ENCODE results near the gene RDH8.

The RDH8 gene

DNA sequence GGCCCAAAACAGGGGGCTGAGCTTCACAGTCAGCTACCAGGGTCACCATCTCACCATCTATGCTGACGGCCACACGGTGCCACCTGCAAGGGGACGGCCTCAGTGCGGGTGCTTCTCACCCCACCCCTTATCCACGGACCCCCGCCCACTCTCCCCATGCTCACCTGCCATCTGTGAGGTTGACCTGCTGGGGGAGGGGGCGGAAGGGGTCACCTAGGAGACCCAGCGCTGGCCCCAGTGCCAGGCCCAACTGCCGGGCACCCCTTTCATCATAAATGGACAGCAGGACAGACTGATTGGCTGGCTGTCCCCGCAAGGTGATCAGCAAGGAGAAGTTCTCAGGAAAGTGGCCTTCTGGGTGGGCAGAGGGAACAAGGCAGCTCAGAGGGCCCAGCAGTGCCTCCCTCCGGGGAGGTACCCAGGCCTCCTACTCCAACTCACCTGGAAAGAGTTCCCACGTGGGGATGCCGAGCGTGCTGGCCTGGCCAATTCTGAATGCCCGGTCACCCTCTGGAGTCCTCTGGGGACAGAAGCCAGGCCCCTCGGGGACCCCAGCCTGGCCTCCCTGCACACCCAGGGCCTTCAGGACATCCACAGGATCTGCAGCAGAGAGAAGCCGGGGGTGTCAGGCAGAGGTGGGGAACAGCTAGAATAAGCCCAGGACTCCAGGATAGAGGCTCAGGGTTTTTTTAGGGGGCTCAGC lies 7.5 kb upstream of the RDH8 start:
- Histone ChIP-seq H3K4me3 (ENCODE audit: extremely low read depth, insufficient read depth, low read length, poor library complexity, severe bottlenecking) (no peak overlapping the region), H3K36me3 (ENCODE audit: control insufficient read depth, insufficient read depth, low read length) (no peaks in the 10 kb centered on the region), H3K4me1 (ENCODE audit: control insufficient read depth, insufficient read depth, low read length, poor library complexity, severe bottlenecking) (peaks cover 28% of the 10 kb centered on the region), H3K27ac (ENCODE audit: low read depth, low read length, severe bottlenecking) (no peak overlapping the region), H3K9me3 (ENCODE audit: control insufficient read depth, low read length) (no peaks in the 10 kb centered on the region)
- WGBS, 2 experiments (ENCODE audit: insufficient coverage in 2 of 2), result 91 to 92% methylated on average over 9 to 10 of the region's 17 CpGs

DNA sequence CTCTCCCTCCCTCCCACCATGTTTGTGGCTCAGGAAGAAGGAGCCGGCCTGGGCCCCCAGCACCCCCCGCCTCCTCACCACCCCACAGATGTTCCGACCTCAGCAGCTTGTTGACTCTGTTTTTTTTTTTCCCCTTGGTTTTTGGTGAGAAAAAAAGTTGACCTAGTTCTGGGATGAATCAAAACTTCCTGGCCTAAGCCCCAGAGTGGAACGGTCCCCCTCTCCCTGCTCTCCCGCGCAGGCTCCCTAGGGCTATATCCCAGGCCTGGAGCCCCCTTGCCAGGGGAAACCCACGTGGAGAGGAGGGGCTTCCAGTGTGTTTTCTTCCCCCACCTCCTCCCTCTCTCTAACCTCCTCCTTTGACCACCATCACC lies 7.0 kb upstream of the RDH8 start:
- no peaks in the 10 kb centered on the region for H3K36me3 ChIP-seq (ENCODE audit: control insufficient read depth, insufficient read depth, low read length)
- 79 to 81% methylated on average over 3 to 4 of the region's 7 CpGs for WGBS, 2 experiments (ENCODE audit: insufficient coverage in 2 of 2)
- no peak overlapping the region for H3K27ac ChIP-seq (ENCODE audit: low read depth, low read length, severe bottlenecking)
- no peaks in the 10 kb centered on the region for H3K9me3 ChIP-seq (ENCODE audit: control insufficient read depth, low read length)
- H3K4me1 ChIP-seq (ENCODE audit: control insufficient read depth, insufficient read depth, low read length, poor library complexity, severe bottlenecking), result peaks cover 28% of the 10 kb centered on the region
- H3K4me3 ChIP-seq (ENCODE audit: extremely low read depth, insufficient read depth, low read length, poor library complexity, severe bottlenecking), result no peak overlapping the region

DNA sequence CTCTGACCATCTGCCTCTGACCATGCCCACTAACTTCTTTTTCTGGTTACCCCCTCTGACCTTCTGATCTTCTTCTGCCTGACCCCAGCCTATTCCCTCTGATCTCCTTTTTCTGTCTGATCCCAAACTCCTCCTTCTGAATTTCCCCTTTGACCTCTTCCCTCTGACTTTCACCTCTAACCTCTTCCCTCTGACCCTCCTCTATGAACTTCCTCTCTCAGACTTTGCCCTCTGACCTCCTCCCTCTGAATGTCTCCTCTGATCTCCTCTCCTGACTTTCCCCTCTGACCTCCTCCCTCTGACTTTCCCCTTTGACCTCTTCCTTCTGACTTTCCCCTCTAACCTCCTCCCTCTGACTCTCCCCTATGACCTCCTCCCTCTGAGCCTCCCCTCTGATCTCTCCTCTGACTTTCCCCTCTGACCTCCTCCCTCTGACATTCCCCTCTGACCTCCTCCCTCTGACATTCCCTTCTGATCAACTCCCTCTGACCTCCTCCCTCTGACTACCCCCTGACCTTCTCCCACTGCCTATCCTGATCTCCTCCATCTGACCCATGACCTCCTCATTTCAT lies 6.4 kb upstream of the RDH8 start:
- Histone ChIP-seq H3K9me3 (ENCODE audit: control insufficient read depth, low read length) (no peaks in the 10 kb centered on the region), H3K27ac (ENCODE audit: low read depth, low read length, severe bottlenecking) (no peak overlapping the region), H3K4me1 (ENCODE audit: control insufficient read depth, insufficient read depth, low read length, poor library complexity, severe bottlenecking) (peaks cover 28% of the 10 kb centered on the region), H3K36me3 (ENCODE audit: control insufficient read depth, insufficient read depth, low read length) (no peaks in the 10 kb centered on the region), H3K4me3 (ENCODE audit: extremely low read depth, insufficient read depth, low read length, poor library complexity, severe bottlenecking) (no peak overlapping the region)

GRCh38 chr19:10007371-10008183 lies 5.7 kb upstream of the RDH8 start:
- Histone ChIP-seq H3K27ac (ENCODE audit: low read depth, low read length, severe bottlenecking) (peak overlapping the region; percentile 84), H3K4me1 (ENCODE audit: control insufficient read depth, insufficient read depth, low read length, poor library complexity, severe bottlenecking) (peaks cover 28% of the 10 kb centered on the region), H3K4me3 (ENCODE audit: extremely low read depth, insufficient read depth, low read length, poor library complexity, severe bottlenecking) (no peak overlapping the region), H3K9me3 (ENCODE audit: control insufficient read depth, low read length) (no peaks in the 10 kb centered on the region), H3K36me3 (ENCODE audit: control insufficient read depth, insufficient read depth, low read length) (no peaks in the 10 kb centered on the region)
- 48 to 56% methylated on average over 9 to 10 of the region's 13 CpGs for whole genome bisulfite sequencing, 2 experiments (ENCODE audit: insufficient coverage in 2 of 2)

DNA sequence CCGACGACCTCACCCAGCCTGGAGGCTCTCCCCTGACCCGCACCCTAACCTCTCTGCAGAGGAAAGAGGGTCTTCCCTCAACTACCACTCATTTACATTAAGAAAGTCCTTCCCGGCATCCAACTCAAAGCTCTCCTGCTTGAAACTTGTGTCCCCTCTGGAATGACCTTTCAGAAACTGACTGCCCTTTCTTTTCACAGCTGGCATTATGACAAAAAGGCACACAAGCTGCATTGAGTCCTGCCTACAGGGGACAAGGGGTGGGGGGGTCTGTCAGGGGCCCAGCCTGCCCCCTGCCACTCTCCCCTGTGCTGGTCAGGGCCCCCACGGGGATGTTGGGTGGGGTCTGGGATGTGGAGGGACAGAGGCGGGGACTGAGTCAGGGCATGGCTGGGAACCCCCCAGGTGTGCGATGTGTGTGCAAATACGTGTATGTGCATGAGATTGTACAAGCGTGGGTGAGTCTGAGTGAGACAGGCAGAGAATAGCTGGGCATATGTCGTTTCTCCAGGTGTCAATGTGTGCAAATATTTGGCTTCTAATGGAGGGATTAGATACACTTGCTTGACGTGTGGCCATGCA lies 5.0 kb upstream of the RDH8 start:
- H3K27ac ChIP-seq (ENCODE audit: low read depth, low read length, severe bottlenecking), result peak overlapping the region; percentile 84
- no peaks in the 10 kb centered on the region for H3K9me3 ChIP-seq (ENCODE audit: control insufficient read depth, low read length)
- 61 to 62% methylated on average over 9 to 10 of the region's 11 CpGs for whole genome bisulfite sequencing, 2 experiments (ENCODE audit: insufficient coverage in 2 of 2)
- peaks cover 28% of the 10 kb centered on the region for H3K4me1 ChIP-seq (ENCODE audit: control insufficient read depth, insufficient read depth, low read length, poor library complexity, severe bottlenecking)
- no peaks in the 10 kb centered on the region for H3K36me3 ChIP-seq (ENCODE audit: control insufficient read depth, insufficient read depth, low read length)
- H3K4me3 ChIP-seq (ENCODE audit: extremely low read depth, insufficient read depth, low read length, poor library complexity, severe bottlenecking), result no peak overlapping the region

- H3K4me3 ChIP-seq (ENCODE audit: extremely low read depth, insufficient read depth, low read length, poor library complexity, severe bottlenecking), result no peak overlapping the region
These were observed 3.5 kb upstream of the RDH8 start for GRCh38 chr19:10009714-10010224.

DNA sequence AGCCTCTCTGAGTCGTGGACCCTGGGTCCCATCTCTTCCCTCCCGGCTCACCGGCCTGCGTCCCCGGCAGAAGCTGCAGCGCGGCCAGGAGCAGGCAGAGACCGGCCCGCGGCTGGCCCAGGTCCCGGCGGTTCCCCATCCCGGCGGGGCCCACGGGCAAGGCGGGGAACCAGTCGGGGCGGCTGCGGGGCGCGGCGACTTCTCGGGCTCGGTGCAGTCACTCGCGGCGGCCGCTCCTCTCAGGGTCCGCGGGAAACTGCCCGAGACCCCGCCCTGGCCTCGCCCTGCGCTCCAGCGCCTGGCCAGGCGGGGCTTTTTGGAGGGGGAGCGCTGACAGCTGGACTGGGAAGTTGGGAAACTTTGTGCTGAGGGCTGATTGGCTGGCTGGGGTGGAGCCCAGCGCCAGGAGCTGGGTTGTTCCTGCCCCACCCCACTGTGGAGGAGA lies 3.0 kb upstream of the RDH8 start, which contains the start of gene COL5A3:
COL5A3 (minus strand) TSS at position 258 of the 445 bp plus-strand sequence; CDS start at position 139, 119 bp downstream.
- 2 to 3% methylated on average over 26 to 27 of the region's 38 CpGs for WGBS, 2 experiments (ENCODE audit: insufficient coverage in 2 of 2)
- Histone ChIP-seq H3K4me3 (ENCODE audit: extremely low read depth, insufficient read depth, low read length, poor library complexity, severe bottlenecking) (no peak within 1 kb of the TSS), H3K27ac (ENCODE audit: low read depth, low read length, severe bottlenecking) (no peak within 1 kb of the TSS), H3K4me1 (ENCODE audit: control insufficient read depth, insufficient read depth, low read length, poor library complexity, severe bottlenecking) (peaks cover 28% of the 10 kb centered on the region), H3K36me3 (ENCODE audit: control insufficient read depth, insufficient read depth, low read length) (no peaks in the 10 kb centered on the region), H3K9me3 (ENCODE audit: control insufficient read depth, low read length) (no peaks in the 10 kb centered on the region)

More at GRCh38 chr19:10009714-10010224, 3.5 kb upstream of the RDH8 start:
- Histone ChIP-seq H3K4me1 (ENCODE audit: control insufficient read depth, insufficient read depth, low read length, poor library complexity, severe bottlenecking) (peaks cover 28% of the 10 kb centered on the region), H3K27ac (ENCODE audit: low read depth, low read length, severe bottlenecking) (no peak overlapping the region), H3K36me3 (ENCODE audit: control insufficient read depth, insufficient read depth, low read length) (no peaks in the 10 kb centered on the region), H3K9me3 (ENCODE audit: control insufficient read depth, low read length) (no peaks in the 10 kb centered on the region)
- 8 to 11% methylated on average over 15 to 18 of the region's 22 CpGs for WGBS, 2 experiments (ENCODE audit: insufficient coverage in 2 of 2)

GRCh38 chr19:10010939-10011338 lies 2.3 kb upstream of the RDH8 start:
- no peak overlapping the region for H3K27ac ChIP-seq (ENCODE audit: low read depth, low read length, severe bottlenecking)
- H3K4me3 ChIP-seq (ENCODE audit: extremely low read depth, insufficient read depth, low read length, poor library complexity, severe bottlenecking), result no peak overlapping the region
- WGBS, 2 experiments (ENCODE audit: insufficient coverage in 2 of 2), result 89 to 90% methylated on average over 6 to 8 of the region's 9 CpGs
- no peaks in the 10 kb centered on the region for H3K36me3 ChIP-seq (ENCODE audit: control insufficient read depth, insufficient read depth, low read length)
- H3K4me1 ChIP-seq (ENCODE audit: control insufficient read depth, insufficient read depth, low read length, poor library complexity, severe bottlenecking), result peaks cover 28% of the 10 kb centered on the region
- no peaks in the 10 kb centered on the region for H3K9me3 ChIP-seq (ENCODE audit: control insufficient read depth, low read length)

DNA sequence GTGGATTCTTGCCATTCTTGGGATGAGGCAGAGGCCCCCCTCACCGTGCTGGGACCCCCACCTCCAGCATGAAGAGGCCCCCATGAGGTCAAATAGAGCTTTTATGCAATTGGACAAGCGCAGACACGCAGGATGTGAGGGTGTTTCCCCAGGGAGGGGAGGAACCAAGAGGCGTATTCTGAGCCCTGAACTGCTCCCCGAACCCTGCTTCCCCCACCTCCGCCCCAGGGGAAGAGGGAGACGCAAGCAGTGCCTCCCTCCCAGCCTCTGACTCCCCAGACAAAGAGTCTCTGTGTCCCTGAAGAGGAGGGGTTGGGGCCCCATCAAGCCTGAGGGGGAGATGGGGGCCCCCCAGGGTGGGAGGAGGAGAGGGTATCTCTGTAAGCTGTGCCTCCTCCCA lies 1.3 kb upstream of the RDH8 start:
- 50 to 76% methylated on average over 1 to 5 of the region's 7 CpGs for WGBS, 2 experiments (ENCODE audit: insufficient coverage in 2 of 2)

DNA sequence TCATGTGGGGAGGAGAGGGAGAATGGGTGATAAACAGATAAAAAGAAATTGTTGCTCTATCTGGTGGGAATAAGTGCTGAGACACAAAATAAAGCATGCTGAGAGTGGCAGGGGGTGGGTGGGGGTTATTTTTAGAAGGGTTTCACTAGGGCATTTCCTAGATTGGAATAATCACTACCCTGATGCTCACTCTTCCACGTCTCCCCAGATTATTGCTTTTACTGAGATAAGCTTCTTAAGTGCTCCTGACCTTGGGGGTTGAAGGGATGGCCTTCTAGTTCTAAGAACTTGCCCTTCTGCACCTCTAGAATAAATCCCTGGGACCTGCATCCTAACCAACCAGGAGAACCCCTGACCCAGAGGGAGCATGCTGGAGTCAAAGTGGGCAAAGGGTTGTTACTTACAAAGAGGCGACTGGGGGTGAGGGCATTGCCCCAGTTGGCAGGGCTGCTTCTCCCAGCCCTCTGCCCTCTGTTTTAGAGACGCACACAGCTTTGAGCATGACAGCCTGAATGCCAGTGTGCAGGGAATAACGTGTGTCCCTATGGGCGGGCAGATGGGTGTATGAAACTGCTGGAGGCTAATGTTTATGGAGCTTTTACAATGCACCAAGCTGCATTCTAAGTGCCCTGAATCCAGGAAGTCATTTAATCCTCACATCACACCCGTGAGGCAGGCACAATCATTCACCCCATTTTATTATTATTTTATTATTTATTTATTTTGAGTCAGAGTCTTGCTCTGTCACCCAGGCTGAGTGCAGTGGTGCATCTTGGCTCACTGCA lies 743 bp downstream of the RDH8 start:
- no peaks in the 10 kb centered on the region for H3K9me3 ChIP-seq (ENCODE audit: control insufficient read depth, low read length)
- no peaks in the 10 kb centered on the region for H3K36me3 ChIP-seq (ENCODE audit: control insufficient read depth, insufficient read depth, low read length)
- H3K4me1 ChIP-seq (ENCODE audit: control insufficient read depth, insufficient read depth, low read length, poor library complexity, severe bottlenecking), result peaks cover 16% of the 10 kb centered on the region
- no peak overlapping the region for H3K27ac ChIP-seq (ENCODE audit: low read depth, low read length, severe bottlenecking)
- H3K4me3 ChIP-seq (ENCODE audit: extremely low read depth, insufficient read depth, low read length, poor library complexity, severe bottlenecking), result no peak overlapping the region
- WGBS, 2 experiments (ENCODE audit: insufficient coverage in 2 of 2), result 46 to 81% methylated on average over 2 of the region's 6 CpGs

More for the DNA sequence above, 1.3 kb upstream of the RDH8 start:
- H3K9me3 ChIP-seq (ENCODE audit: control insufficient read depth, low read length), result no peaks in the 10 kb centered on the region
- H3K36me3 ChIP-seq (ENCODE audit: control insufficient read depth, insufficient read depth, low read length), result no peaks in the 10 kb centered on the region
- H3K4me1 ChIP-seq (ENCODE audit: control insufficient read depth, insufficient read depth, low read length, poor library complexity, severe bottlenecking), result peaks cover 28% of the 10 kb centered on the region
- H3K4me3 ChIP-seq (ENCODE audit: extremely low read depth, insufficient read depth, low read length, poor library complexity, severe bottlenecking), result no peak overlapping the region
- H3K27ac ChIP-seq (ENCODE audit: low read depth, low read length, severe bottlenecking), result no peak overlapping the region
